HG03575 (cell line): Measurements from ENCODE around the gene TCF25.

ENCODE experiments used
- ATAC-seq: cut with Tn5 transposase; IDR thresholded peaks from one replicate; pipeline ENCODE4 v1.9.1; 2021; ENCODE audit not compliant: unreplicated experiment, insufficient number of reproducible peaks, low FRiP score; ENCODE audit errors: extremely low read depth

The TCF25 gene

GRCh38 chr16:89898201-89898967, 25.0 kb downstream of the TCF25 start:
- no peak for ATAC-seq

GRCh38 chr16:89899879-89900481, 26.6 kb downstream of the TCF25 start:
- no peak for ATAC-seq

- no peak for ATAC-seq
These were observed 27.5 kb downstream of the TCF25 start for GRCh38 chr16:89900885-89901284.

- no peak for ATAC-seq
These were observed 29.6 kb downstream of the TCF25 start for GRCh38 chr16:89902980-89903379.

- no peak for ATAC-seq
These were observed 30.6 kb downstream of the TCF25 start for GRCh38 chr16:89903908-89904515.

GRCh38 chr16:89904606-89905510, 31.5 kb downstream of the TCF25 start:
- no peak for ATAC-seq

- ATAC-seq: no peak
These were observed 32.2 kb downstream of the TCF25 start for GRCh38 chr16:89905511-89906139.

- ATAC-seq: no peak
These were observed 33.0 kb downstream of the TCF25 start for GRCh38 chr16:89906140-89907025.

- no peak for ATAC-seq
These were observed 33.8 kb downstream of the TCF25 start for GRCh38 chr16:89907055-89907814.

GRCh38 chr16:89908236-89908635, 34.8 kb downstream of the TCF25 start:
- no peak for ATAC-seq

- no peak for ATAC-seq
These were observed 36.7 kb downstream of the TCF25 start for GRCh38 chr16:89909777-89910716.

GRCh38 chr16:89910717-89911354, 37.4 kb downstream of the TCF25 start:
- ATAC-seq: no peak

- no peak for ATAC-seq
These were observed 38.0 kb downstream of the TCF25 start for GRCh38 chr16:89911375-89911774.

- no peak for ATAC-seq
These were observed 38.8 kb downstream of the TCF25 start for GRCh38 chr16:89912143-89912542.

GRCh38 chr16:89912627-89913026, 39.2 kb downstream of the TCF25 start:
- no peak for ATAC-seq
